Skeletal muscle cell (primary cell): ENCODE measurements around the gene ENTPD6.

Source experiments
- DNase-seq: peaks from one replicate; pipeline ENCODE4 v3.0.0-alpha.2; 2010; ENCODE audit warnings: low read depth
- H3K4me3 ChIP-seq: 2 replicates; pipeline ENCODE4 v1.5.1; 2011; ENCODE audit warnings: low read depth, mild to moderate bottlenecking, control low read depth, low read length, moderate library complexity

Gene ENTPD6

DNA sequence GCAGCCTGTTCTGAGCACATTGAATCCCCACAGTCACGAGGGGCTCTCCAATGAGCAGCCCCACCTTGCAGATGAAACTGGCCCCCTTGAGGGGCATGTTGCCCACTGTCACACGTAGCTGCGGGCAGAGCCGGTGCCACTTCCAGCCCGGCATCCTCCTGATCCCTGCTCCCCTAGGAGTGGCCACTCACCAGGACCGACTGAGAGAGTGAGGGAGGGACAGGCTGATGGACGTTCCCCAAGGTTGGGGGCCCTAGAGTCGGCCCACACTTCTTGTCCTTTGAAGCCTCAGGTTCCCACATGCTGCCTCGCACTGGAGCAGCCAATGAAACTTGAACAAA is 10.5 kb downstream of the ENTPD6 start:
- DNase-seq = no peak
- H3K4me3 ChIP-seq = no peak overlapping the region

DNA sequence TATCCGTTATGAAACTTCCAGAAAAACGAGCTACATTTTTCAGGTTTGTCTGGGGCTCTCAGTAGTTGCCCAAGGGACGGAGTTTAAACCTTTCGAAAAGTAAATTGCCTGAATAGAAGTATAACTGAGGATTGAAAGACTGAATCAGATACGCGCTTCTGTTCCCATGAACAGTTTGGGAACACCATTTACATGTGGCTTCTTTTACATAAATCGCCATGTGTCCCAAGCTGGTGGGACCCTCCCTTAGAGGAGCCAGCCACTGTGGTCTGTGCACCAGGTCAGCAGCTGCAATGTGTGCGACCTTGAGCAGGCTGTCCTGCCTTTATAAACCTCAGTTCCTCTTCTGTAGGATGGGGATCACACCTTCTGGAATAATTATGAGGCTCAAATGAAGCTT is 11.0 kb downstream of the ENTPD6 start:
- H3K4me3 ChIP-seq = no peak overlapping the region

DNA sequence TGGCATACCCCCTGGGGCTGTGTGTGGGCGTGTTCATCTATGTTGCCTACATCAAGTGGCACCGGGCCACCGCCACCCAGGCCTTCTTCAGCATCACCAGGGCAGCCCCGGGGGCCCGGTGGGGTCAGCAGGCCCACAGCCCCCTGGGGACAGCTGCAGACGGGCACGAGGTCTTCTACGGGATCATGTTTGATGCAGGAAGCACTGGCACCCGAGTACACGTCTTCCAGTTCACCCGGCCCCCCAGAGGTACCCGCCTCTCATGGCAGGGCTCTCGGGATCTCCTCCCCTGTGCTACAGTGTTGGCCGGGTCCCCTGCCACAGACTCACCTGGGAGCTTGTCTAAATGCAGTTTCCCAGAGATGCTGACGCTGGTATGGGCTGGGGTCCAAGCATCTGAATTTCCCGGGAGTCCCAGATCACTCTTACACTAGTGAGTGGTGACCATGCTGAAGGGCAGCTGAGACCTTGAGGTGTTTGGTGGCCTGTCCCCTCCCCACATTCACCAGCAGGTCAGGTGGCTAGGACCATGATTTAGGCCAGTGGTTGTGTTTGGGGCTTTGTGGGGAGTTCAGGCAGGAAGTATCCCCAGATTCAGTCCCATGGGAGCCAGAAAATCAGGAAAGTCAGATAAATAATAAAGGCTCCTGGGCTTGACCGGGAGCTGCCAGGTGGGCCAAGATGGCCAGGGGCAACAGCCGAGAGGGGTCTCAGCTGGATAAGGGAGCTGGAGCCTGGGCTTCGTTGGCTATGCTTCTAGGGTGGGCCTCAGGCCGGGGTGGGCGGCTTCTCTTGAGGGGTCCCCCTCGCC is 11.8 kb downstream of the ENTPD6 start:
- no peak overlapping the region for H3K4me3 ChIP-seq
- no peak for DNase-seq

More for the DNA sequence above, 11.0 kb downstream of the ENTPD6 start:
- DNase-seq = no peak

DNA sequence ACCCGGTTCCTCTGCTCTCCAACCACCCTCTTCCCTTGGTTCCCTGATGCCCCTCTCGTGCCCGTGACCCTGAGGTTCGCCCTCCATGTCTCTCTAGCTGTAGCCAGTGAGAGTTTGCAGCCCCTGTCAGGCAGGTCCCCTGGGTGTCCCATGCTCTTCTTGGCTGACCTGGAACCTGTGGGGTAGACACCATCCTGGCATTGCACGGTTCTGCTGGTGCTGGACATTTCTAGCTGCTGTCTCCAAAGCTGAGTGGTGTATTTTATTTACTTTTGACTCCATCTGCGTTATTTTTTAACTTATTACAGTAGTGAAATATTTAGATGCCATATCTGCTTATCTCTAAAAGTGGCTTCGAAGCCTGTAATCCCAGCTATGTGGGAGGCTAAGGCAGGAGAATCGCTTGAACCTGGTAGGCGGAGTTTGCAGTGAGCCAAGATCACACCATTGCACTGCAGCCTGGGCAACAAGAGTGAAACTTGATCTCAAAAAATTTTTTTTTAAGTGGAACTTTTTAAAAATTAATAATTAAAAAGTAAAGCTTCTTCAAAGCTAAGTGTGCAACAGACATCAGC is 12.5 kb downstream of the ENTPD6 start:
- DNase-seq = no peak
- H3K4me3 ChIP-seq = no peak overlapping the region

DNA sequence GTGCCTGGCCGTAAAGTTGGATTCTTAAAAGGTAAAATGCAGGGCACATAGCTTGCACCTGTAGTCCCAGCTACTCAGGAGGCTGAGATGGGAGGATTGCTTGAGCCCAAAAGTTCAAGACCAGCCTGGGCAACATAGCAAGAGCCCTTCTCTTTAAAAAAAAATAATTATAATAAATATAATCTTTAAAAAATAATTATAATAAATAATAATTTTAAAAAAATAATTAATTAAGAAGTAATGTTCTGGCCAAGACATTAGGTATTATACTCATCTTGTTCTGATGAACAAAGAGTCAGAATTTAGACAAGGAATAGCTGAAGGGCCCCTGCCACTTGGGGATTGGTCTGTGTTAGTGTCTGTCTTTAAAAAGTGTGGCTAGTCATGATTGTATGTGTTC is 13.9 kb downstream of the ENTPD6 start:
- no peak for DNase-seq
- no peak overlapping the region for H3K4me3 ChIP-seq

DNA sequence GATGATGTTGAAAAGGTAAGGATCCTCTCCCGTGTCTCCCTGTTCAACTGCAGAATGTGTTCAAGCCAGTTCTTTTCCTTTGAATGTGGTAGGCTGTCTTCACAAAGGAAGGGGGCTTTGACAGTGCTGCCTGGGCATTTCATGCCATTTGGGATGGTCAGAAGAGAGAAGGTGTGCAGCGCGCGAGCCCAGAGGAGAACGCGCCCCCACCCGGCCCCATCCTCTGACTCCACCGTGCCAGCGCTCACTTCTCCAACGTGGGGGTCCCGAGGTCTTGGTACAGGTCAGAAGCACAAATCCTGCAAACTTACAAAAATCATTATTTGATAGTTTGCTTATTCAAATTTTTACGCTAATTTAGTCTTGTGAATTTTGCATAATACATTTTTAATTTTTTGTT is 14.4 kb downstream of the ENTPD6 start:
- no peak for DNase-seq
- no peak overlapping the region for H3K4me3 ChIP-seq

DNA sequence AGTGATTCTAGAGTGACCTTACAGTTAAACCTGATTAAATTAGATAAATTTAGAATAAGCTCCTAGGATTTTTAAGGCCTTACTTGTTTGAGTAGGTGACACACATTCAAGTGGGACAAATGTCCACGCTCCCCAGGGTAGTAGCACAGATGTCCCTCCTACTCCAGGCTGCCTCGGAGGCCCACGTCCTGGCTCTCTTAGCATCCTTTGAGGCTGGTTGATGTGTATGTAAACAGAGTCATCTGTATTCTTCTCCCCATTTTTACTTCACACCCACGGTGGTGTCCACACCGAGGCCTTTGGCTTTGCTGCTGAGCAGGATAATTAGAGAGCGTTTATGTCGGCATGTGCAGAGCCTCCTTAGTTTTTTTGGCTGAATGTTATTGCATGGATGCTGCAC is 15.8 kb downstream of the ENTPD6 start:
- H3K4me3 ChIP-seq = no peak overlapping the region

DNA sequence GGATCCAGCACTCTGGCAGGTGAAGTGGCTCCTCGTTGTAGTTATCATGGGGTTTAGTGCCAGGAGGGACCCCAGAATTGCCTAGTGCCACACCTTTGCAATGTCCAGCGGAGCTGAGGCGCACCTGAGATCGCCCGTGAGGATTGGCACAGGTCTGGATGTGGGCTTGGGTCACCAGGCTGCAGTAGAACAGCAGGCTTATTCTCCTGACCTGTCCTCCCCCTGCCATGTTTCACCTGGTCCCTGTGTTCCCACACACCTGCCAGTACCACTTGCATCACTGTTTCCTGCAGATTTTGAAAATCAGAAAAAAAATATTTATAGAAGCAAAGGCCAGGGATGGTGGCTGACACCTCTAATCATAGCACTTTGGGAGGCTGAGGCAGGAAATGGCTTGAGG is 16.7 kb downstream of the ENTPD6 start:
- no peak for DNase-seq
- H3K4me3 ChIP-seq = no peak overlapping the region

More for the DNA sequence above, 15.8 kb downstream of the ENTPD6 start:
- no peak for DNase-seq

DNA sequence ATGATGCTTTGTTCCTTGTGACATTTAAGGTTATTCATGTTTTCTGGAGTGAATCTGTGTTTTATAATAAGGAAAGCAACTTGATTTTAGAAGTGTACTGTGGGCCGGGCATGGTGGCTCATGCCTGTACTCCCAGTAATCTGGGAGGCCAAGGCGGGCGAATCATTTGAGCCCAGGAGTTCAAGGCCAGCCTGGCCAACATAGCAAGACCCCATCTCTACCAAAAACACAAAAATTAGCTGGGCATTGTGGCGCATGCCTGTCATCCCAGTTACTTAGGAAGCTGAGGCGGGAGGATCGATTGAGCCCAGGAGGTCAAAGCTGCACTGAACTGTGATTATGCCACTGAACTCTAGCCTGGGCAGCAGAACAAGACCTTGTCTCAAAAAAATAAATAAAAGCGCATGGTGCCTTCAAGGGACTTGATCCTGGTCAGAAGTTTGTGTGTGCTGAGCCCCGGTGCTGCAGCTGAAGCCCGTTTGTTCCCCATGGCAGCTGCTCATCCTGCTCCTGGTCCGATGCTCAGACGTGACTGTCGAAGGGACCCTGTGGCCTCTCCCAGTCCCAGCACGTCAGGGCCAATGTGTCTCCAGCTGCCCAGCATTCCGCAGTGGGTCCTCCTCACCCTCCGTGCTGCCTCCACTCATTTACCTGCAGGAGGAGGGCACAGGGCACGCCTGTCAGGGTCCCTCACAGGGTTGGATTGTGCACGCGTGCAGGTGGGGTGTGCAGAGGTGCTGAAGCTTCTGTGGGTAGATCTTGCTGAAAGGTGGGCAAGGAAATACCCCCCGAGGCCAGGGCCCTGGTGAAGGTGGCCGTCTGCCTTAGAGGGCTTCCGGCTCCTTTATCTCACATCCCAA is 18.3 kb downstream of the ENTPD6 start:
- DNase-seq = no peak
- H3K4me3 ChIP-seq = no peak overlapping the region

DNA sequence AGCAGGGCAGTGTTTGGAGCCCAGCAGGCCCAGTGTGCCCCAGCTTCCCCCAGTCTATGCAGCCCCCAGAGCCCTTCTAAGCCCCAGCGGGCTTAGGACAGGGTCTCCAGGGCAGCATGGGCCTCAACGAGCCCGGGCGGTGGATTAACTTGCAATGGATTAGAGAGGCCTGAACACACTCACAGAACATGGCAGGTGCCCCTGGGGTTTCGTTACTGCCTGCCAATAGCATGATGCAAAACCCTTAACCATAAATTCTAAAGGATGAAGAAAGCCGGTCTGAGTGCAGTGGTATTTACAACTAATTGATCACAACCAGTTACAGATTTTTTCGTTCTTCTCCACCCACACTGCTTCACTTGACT is 18.9 kb downstream of the ENTPD6 start:
- DNase-seq = no peak
- no peak overlapping the region for H3K4me3 ChIP-seq

DNA sequence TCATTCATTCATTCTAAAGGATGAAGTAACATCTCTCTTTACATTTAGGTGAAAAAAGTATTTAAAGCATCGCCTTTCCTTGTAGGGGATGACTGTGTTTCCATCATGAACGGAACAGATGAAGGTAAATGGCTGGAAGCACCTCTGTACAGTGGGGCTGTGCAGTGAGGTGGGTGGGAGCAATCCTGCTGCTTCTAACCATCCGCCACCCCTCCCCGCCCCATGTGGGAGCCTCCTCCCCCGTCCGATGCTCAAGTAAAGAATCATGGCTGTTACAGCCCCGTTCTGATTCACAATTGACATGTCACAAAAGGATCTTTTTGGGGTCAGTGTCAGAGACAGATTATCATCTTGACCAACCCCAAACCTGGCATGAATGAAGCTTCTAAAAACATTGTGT is 19.3 kb downstream of the ENTPD6 start:
- DNase-seq = no peak
- no peak overlapping the region for H3K4me3 ChIP-seq

DNA sequence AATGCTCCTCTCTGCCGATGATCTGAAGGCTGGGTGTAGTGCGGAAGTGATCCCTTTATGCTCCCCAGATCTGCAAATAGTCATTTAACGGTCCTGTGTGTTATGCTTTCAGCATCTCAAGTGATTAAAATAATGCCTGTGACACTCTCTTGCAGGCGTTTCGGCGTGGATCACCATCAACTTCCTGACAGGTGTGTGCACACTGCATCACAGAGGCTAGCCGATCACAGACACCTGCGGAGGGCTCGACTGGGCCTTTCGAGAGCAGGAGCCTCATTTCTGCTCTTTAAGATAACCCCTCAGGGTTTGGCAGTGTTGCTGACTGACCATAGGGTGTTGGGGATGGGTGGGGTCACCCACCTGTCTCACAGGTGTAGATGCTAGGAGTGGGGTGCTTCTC is 20.0 kb downstream of the ENTPD6 start:
- DNase-seq = no peak
- no peak overlapping the region for H3K4me3 ChIP-seq

DNA sequence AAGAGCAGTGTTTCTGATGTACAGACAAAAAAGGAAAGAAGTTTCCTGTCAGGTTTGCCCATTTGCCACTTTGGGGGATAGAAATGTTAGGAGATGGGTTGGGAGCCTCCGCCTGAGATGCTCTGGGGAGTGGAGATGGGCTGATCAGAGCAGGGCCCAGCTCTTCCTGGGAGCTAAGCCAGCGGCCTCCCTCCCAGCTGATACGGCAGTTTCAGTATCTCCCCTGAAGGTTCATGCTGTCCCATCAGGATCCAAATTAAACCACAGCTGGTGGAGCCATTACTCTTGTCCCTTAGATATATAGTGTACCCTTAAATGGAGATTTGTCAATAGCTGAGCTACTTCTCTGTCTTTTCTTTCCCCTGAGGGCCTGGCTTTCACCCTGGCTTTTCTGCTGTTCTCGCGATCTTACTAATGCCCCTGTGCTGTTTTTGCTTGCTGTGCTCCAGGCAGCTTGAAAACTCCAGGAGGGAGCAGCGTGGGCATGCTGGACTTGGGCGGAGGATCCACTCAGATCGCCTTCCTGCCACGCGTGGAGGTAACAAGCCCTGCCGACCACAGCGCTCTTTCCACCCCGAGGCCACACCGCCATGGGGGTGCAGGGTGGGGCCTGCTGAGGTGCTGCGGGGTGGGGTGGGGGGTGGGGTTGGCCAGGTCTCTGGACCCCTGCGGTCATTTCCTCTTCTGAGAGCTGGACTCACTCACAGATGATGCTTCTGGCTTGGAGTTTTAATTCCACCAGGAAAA is 20.9 kb downstream of the ENTPD6 start:
- no peak overlapping the region for H3K4me3 ChIP-seq
- no peak for DNase-seq

DNA sequence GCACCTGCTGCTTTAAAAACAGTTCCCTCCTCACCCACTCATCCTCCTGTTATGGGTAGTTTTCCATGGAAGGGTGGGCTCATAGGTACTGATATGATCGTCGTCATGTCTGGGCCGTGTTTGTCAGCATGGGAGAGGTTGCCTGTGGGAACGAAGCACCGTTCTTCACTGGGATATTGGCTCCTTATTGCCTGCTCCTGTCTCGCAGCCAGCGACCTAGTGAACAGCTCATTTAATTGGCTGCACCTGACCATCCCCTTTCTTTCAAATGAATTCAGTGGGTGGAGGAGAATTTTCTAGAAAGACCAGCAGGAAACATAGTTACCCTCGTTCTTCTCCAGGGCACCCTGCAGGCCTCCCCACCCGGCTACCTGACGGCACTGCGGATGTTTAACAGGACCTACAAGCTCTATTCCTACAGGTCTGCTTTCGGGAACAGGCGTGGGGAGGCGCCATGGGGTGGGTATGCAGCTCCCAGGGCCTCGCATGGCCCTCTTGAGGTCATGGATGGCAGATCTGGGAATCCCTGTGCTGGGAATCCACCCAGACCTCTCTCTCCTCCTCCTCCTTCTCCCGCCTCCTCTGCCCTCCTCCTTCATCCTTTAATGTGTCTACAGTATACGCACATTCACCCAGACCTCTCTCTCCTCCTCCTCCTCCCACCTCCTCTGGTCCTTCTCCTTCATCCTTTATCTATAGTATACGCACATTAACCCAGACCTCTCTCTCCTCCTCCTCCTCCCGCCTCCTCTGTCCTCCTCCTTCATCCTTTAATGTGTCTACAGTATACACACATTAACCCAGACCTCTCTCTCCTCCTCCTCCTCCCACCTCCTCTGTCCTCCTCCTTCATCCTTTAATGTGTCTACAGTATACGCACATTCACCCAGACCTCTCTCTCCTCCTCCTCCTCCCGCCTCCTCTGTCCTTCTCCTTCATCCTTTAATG is 21.9 kb downstream of the ENTPD6 start:
- H3K4me3 ChIP-seq = no peak overlapping the region
- DNase-seq = no peak

DNA sequence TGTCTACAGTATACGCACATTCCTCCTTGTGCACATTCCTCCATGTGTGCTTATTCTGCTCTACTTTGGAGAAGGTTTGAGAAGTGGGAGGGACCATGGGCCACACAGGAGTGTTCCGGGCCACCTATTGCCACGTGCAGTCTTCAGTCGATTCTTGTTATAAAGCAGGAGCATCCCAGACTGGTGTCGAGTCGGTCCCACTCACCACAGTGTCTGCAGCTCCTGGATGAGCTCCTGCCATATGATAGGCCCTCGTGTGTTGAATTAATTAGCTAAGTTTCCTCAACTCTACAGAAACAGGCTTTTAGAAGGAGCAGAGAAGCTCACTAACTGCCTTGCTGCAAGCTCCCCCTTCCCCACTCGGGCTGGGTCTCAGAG is 22.6 kb downstream of the ENTPD6 start:
- no peak for DNase-seq
- H3K4me3 ChIP-seq = no peak overlapping the region

DNA sequence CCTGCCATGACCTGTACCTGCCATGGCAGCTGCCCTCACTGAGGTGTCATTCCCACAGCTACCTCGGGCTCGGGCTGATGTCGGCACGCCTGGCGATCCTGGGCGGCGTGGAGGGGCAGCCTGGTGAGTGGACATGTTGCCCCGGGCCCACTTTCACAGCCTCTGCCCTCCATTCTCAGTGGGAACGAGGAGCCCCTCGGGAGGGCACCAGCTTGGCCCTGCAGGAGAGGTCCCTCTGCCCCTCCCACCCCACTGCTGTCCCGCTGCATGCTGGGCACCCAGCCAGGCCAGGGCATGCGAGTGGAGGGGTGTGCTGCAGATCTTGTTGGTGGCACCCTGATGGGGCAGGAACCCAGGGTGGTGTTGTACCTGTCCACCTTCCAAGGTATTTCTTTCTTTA is 23.0 kb downstream of the ENTPD6 start:
- H3K4me3 ChIP-seq = no peak overlapping the region
- no peak for DNase-seq

DNA sequence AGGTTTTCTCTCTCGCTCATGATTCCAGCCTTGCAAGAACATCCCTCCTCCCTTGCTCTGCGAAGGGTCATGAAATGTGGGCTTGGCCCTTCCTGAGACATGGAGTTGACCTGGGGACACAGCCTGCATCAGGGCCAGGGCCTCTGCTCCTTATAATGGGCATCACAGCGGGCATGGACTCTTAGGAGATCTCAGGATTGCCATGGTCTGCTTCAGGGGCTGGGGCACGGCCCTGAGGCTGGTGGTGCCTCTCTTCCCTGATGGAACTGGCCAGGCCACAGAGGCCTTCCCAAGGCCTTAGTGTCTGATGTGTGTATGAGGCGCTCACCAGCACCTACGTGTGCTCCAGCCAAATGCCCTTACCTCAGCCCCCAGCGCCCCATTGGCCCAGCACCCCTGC is 23.9 kb downstream of the ENTPD6 start:
- H3K4me3 ChIP-seq = no peak overlapping the region
- DNase-seq = no peak

DNA sequence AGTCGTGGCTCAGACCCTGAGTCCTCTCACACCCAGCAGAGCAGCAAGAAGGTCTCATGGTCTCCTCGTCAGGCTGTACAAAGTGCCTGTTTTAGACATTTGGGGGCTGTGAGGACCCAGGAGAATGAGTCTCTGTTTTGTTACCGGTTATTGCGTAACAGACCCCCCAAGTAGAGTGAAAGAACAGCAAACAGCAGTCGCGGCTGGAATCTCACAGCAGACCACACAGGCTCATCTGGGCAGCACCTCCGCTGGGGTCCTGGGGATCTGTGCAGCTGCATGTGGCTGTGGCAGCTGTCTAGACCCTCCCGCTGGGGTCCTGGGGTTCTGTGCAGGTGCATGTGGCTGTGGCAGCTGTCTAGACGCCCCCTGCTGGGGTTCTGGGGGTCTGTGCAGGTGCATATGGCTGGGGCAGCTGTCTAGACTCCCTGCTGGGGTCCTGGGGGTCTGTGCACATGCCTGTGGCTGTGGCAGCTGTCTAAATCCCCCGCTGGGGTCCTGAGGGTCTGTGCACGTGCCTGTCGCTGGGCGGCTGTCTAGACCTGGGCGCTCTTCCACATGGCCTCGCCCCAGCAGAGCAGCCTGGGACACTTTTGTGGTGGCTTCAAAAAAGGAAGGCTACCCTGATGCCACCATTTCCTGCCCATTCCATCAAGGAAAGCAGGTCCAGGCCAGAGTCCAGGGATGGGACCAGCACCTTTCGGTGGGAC is 24.7 kb downstream of the ENTPD6 start:
- no peak overlapping the region for H3K4me3 ChIP-seq
- no peak for DNase-seq
